ENCODE data around the gene TELO2.

Gene TELO2

GRCh38 chr16:1492923-1493745 lies at the start of gene TELO2:
TSS of gene TELO2 (plus strand) at chr16:1493360. CDS start at chr16:1494282, 922 bp downstream.
- peak; percentile 42 for DNase-seq

GRCh38 chr16:1443403-1443973 lies 49.7 kb upstream of the TELO2 start:
- no peak for DNase-seq

- no peak for DNase-seq
Measured at GRCh38 chr16:1443980-1444729, 49.0 kb upstream of the TELO2 start, which contains the start of gene CCDC154. TSS of gene CCDC154 (minus strand) at chr16:1444556. CDS start at chr16:1444322, 234 bp downstream.

- no peak for DNase-seq
Measured at GRCh38 chr16:1444730-1445517, 48.2 kb upstream of the TELO2 start.

GRCh38 chr16:1445518-1446203 lies 47.5 kb upstream of the TELO2 start:
- no peak for DNase-seq

- DNase-seq: no peak
Measured at GRCh38 chr16:1446296-1447080, 46.7 kb upstream of the TELO2 start.

- DNase-seq: no peak
Measured at GRCh38 chr16:1447965-1448364, 45.2 kb upstream of the TELO2 start.

- no peak for DNase-seq
Measured at GRCh38 chr16:1448536-1449116, 44.5 kb upstream of the TELO2 start.

- DNase-seq: no peak
Measured at GRCh38 chr16:1449201-1449788, 43.9 kb upstream of the TELO2 start.

- no peak for DNase-seq
Measured at GRCh38 chr16:1450218-1450617, 42.9 kb upstream of the TELO2 start.

- no peak for DNase-seq
Measured at GRCh38 chr16:1450841-1451240, 42.3 kb upstream of the TELO2 start.

GRCh38 chr16:1451702-1452392 lies 41.3 kb upstream of the TELO2 start:
- DNase-seq: no peak

GRCh38 chr16:1452530-1452929 lies 40.6 kb upstream of the TELO2 start:
- DNase-seq: no peak

GRCh38 chr16:1453316-1453715 lies 39.8 kb upstream of the TELO2 start:
- DNase-seq: no peak

GRCh38 chr16:1454561-1454960 lies 38.6 kb upstream of the TELO2 start:
- DNase-seq: no peak

- no peak for DNase-seq
Measured at GRCh38 chr16:1455190-1456171, 37.7 kb upstream of the TELO2 start.

- DNase-seq: no peak
Measured at GRCh38 chr16:1456951-1457350, 36.2 kb upstream of the TELO2 start.

- no peak for DNase-seq
Measured at GRCh38 chr16:1457489-1458245, 35.5 kb upstream of the TELO2 start.
